Body of pancreas (tissue), 4 donors: ENCODE results near the gene TNIP1. TPM values are rescaled to one million over a fixed set of nuclear protein-coding genes. Genes with fewer than 3 reads are reported as not detected.

Experiments
- ATAC-seq: fragments of 150-250 bp; one replicate; pipeline ENCODE4 v1.9.1; 2016
- DNase-seq, 4 donors: peaks; one replicate each; pipeline ENCODE4 v3.0.0-alpha.2; 2019
- H3K27ac ChIP-seq, 4 donors: fragments of 200-600 bp; sonication (generic); 1 replicate in 3 of 4; 2 replicates in 1 of 4; pipeline versions ENCODE4 v1.5.1 to v1.6.1; 2016 to 2019; ENCODE audit warnings: mild to moderate bottlenecking in 1 of 4, mixed read lengths in 1 of 4, moderate library complexity in 1 of 4
- H3K27me3 ChIP-seq, 2 donors: fragments of 200-600 bp; sonication (generic); one replicate each; pipeline ENCODE4 v1.6.0; 2016; ENCODE audit warnings: mild to moderate bottlenecking in 1 of 2
- H3K36me3 ChIP-seq, 2 donors: fragments of 200-600 bp; sonication (generic); replicated peaks in 1 of 2; 2 replicates each; pipeline ENCODE4 v1.5.1; 2016; ENCODE audit warnings: low read depth in 2 of 2; ENCODE audit not compliant: insufficient read depth in 1 of 2
- H3K4me1 ChIP-seq: fragments of 200-600 bp; sonication (generic); one replicate; pipeline ENCODE4 v1.6.0; 2016
- H3K4me3 ChIP-seq, 2 donors: fragments of 200-600 bp; sonication (generic); 1 replicate in 1 of 2; 2 replicates in 1 of 2; pipeline ENCODE4 v1.5.1; 2016 to 2019
- H3K9me3 ChIP-seq, 3 donors: fragments of 200-600 bp; sonication (generic); 1 replicate in 2 of 3; 2 replicates in 1 of 3; pipeline ENCODE4 v1.5.1; 2016
- CTCF ChIP-seq, 7 experiments: fragments of 450-650 bp in 4 of 7; fragments of 200-600 bp in 3 of 7; sonication (generic) in 3 of 7; IDR thresholded peaks; one replicate each; pipeline ENCODE4 v1.5.1; 2016 to 2019; ENCODE audit warnings: antibody characterized with exemption in 7 of 7
- POLR2A ChIP-seq, 3 donors: fragments of 450-650 bp; IDR thresholded peaks; one replicate each; pipeline ENCODE4 v1.6.1; 2016; ENCODE audit warnings: antibody characterized with exemption in 3 of 3, mild to moderate bottlenecking in 2 of 3
- WGBS, 2 donors: methylation state at CpG; one replicate each; pipeline ENCODE4 v1.1.5; 2017; 5-methylcytosine and 5-hydroxymethylcytosine counted together
- intact Hi-C: fragments of 100-400 bp; cut with DNase I; formaldehyde crosslinking; loops from one replicate; pipeline ENCODE4 v1.15.1; 2023
- total RNA-seq, 2 donors: library from RNA; depleted of rRNA; stranded (reverse); fragments of >200 nt; gene quantifications; one replicate each; pipeline ENCODE4 v1.1.0, GENCODE V29; 2016

Gene TNIP1
- total RNA-seq, 2 donors from 2014 or later, result 89.3 to 111 TPM

GRCh38 chr5:151094852-151095245 lies 14.0 kb upstream of the TNIP1 start:
- Histone ChIP-seq H3K4me1 (peaks cover 57% of the 10 kb centered on the region), H3K27me3 (no peaks in the 10 kb centered on the region), H3K36me3 (no peaks in the 10 kb centered on the region), H3K27ac (peak overlapping the region; percentile 75 to 82 (median 79)), H3K9me3 (no peaks in the 10 kb centered on the region), H3K4me3 (no peak overlapping the region)
- WGBS, 2 donors, result 33 to 43% methylated on average over 8 of the region's 8 CpGs
- DNase-seq (no peak), ATAC-seq (peak; percentile 13)
- intact Hi-C loops, result no loop called here
- no peak for TF ChIP-seq POLR2A (IDR thresholded peaks at IDR 0.05)
- TF ChIP-seq CTCF (IDR thresholded peaks at IDR 0.05), result no peak

- peaks cover 51% of the 10 kb centered on the region for H3K4me1 ChIP-seq
- ATAC-seq, result no peak
- 61 to 67% methylated on average over 9 to 12 of the region's 12 CpGs for WGBS, 2 donors
- H3K36me3 ChIP-seq, result no peaks in the 10 kb centered on the region
- no peaks in the 10 kb centered on the region for H3K27me3 ChIP-seq
- intact Hi-C loops, result no loop called here
- DNase-seq, result peak in 1 of 4 donors; percentile 37
- peak overlapping the region; percentile 75 to 82 (median 79) for H3K27ac ChIP-seq
- no peak overlapping the region for H3K4me3 ChIP-seq
- no peaks in the 10 kb centered on the region for H3K9me3 ChIP-seq
- TF ChIP-seq POLR2A (IDR thresholded peaks at IDR 0.05) (peak in 1 of 3 donors; percentile 12), CTCF (IDR thresholded peaks at IDR 0.05) (no peak)
Measured at GRCh38 chr5:151094030-151094851, 13.4 kb upstream of the TNIP1 start.

- ATAC-seq, result peak; percentile 15
- Histone ChIP-seq H3K9me3 (no peaks in the 10 kb centered on the region), H3K4me1 (peaks cover 45% of the 10 kb centered on the region), H3K36me3 (no peaks in the 10 kb centered on the region), H3K27ac (peak overlapping the region; percentile 75 to 82 (median 79)), H3K4me3 (no peak overlapping the region), H3K27me3 (no peaks in the 10 kb centered on the region)
- no peak for TF ChIP-seq CTCF (IDR thresholded peaks at IDR 0.05)
- no peak for TF ChIP-seq POLR2A (IDR thresholded peaks at IDR 0.05)
- peak in 1 of 4 donors; percentile 63 for DNase-seq
- intact Hi-C loops, result no loop called here
- 48 to 81% methylated on average over 2 of the region's 2 CpGs for WGBS, 2 donors
Measured at GRCh38 chr5:151093476-151093889, 12.6 kb upstream of the TNIP1 start.

- DNase-seq, result peak in 1 of 4 donors; percentile 45
- 81 to 87% methylated on average over 2 of the region's 2 CpGs for WGBS, 2 donors
- TF ChIP-seq POLR2A (IDR thresholded peaks at IDR 0.05), result no peak
- no peak for TF ChIP-seq CTCF (IDR thresholded peaks at IDR 0.05)
- ATAC-seq, result no peak
- Histone ChIP-seq H3K4me3 (no peak overlapping the region), H3K9me3 (no peaks in the 10 kb centered on the region), H3K36me3 (no peaks in the 10 kb centered on the region), H3K27me3 (no peaks in the 10 kb centered on the region), H3K4me1 (peaks cover 45% of the 10 kb centered on the region), H3K27ac (peak overlapping the region in 1 of 4 donors; percentile 82)
- intact Hi-C loops, result no loop called here
Measured at GRCh38 chr5:151092762-151093161, 11.9 kb upstream of the TNIP1 start.
